ENCODE measurements around the gene TMEM191C.
"Not testable (repeated sequence)": the region's sequence is repeated elsewhere in the genome, so short reads cannot be mapped to it uniquely, and the experiment has no call there.

Gene TMEM191C

DNA sequence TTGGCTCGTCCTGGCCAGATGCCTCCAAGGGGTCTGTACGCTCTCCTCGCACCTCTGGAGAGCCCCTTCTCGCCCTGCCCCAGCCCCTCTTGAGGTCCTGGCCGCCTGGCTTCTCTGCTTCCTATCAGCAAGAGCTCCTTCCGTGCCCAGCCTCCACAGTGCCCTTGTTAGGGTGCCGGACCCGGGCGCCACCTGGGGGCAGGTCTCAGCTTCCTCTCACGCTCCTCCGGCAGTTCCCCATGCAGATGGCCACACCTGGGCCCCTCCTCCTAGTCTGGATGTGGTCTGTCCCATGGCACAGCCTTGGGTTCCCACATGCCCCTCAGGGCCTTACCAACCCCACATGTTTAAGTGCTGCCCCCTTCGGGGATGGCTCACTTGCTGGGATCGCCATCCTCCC is 6.5 kb downstream of the TMEM191C start:
- not testable (repeated sequence) for DNase-seq (ENCODE audit: low spot score)

- not testable (repeated sequence) for DNase-seq (ENCODE audit: low spot score)
These were observed 16.9 kb downstream of the TMEM191C start for GRCh38 chr22:21484039-21484438.

DNA sequence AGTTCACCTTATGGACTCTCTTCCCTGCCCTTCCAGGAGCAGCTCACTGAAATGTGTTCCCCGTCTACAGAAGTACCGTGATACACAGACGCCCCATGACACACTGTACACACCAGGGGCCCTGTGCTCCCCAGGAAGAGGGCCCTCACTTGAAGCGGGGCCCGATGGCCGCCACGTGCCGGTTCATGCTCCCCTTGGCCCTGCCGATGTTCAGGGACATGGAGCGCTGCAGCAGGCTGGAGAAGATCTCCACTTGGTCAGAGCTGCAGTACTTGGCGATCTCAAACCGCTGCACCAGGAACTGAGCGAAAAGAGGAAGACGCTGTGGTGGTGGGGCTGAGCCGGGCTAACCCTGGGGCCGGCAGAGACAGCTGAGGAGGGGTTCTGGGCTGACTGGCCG is 20.5 kb downstream of the TMEM191C start:
- not testable (repeated sequence) for DNase-seq (ENCODE audit: low spot score)

- not testable (repeated sequence) for DNase-seq (ENCODE audit: low spot score)
These were observed 22.0 kb downstream of the TMEM191C start for GRCh38 chr22:21489149-21489680.

DNA sequence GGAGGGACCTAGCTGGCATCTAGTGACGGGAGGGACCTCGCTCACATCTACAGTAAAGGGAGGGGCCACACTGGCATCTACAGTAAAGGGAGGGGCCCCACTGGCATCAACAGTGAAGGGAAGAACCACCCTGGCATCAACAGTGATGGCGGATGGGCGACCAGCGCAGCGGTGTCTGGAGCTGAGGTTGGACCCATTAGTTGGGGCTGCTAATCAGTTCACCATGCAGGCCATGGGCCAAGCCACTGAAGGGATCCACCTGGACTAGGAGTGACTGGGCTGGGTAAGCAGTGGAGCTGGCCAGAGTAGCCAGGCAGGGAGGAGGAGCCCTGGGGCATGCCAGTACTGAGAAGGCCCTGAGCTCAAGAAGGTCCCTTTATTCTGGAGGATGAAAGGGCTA is 23.4 kb downstream of the TMEM191C start:
- DNase-seq (ENCODE audit: low spot score): not testable (repeated sequence)

GRCh38 chr22:21492271-21492670 is 25.1 kb downstream of the TMEM191C start:
- not testable (repeated sequence) for DNase-seq (ENCODE audit: low spot score)

- DNase-seq (ENCODE audit: low spot score): not testable (repeated sequence)
These were observed 26.9 kb downstream of the TMEM191C start for GRCh38 chr22:21493789-21494782.

DNA sequence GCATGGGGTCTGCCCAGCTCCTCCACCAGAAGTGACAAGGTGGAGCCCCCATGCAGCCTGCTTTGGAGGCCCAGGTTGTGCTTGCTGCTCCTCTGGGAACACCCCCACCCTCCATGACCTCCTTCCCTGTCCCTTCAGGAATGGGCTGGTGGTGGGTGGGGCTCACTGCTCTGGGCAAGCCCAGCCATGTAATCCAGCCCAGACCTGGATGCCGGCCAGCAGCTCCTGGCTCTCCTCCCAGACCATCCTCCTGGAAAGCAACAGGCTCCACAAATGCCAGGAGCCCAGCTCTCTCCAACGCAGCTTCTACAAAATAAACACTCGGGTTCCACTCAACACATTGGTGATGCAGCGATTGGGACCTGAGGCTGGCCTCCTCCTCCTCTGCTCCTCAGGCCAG is 30.8 kb downstream of the TMEM191C start:
- DNase-seq (ENCODE audit: low spot score): not testable (repeated sequence)

DNA sequence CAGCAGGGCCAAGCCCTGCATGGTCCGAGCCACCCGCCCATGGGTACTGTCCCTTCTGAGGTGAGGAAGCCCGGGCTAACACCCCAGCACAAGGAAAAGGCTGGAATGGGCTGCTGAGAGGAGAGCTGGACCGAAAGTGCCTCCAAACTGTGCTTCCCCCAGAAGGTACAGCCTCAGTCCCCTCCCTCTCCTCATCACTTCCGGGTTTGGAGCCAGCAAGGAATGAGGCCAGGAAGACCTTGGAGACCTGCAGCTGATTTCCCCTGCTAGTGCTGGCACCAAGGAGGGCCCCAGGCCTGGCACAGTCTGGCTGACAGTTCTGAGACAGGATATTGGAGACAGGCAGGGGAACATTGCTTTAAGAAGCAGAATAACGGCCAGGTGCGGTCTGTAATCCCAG is 31.3 kb downstream of the TMEM191C start:
- DNase-seq (ENCODE audit: low spot score): not testable (repeated sequence)

DNA sequence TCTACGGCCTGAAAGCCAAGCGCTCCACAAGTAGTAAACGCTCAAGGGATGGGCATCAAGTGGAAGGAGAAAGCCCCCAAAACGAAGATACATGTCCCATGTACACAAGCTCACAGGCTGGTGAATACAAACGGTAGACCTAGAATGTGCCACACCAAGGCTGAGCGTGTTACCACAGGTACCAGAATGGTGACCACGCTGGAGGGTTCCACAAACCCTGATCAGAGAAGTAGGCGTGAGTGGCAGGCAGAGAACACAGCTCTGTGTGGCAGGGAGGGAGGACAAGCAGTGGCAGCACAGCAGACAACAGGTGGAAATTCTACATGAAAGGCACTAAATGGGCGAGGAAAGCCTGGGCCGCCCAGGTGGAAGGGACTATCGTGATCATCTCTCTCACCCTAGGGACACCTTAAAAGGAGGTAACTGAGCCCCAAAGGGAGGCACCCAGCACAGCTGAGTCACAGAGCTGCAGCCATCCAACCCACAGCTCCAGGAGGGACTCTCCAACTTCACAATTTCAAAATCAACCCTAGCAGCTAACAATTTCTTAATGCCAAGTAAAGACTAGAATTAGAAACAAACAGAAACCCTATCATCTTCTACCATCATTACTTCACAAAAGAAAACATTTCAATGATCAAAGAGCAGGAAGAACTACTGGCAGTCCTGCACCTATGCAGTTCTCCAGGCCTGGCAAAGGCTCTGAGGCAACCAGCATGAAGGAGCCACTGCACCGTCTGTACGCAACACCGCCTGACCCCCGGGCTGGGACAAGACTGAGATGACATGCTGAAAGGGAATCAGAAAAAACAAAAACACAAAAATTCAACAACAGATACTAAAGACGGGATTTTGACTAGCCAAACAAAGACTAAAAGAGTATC is 32.7 kb downstream of the TMEM191C start:
- not testable (repeated sequence) for DNase-seq (ENCODE audit: low spot score)

- not testable (repeated sequence) for DNase-seq (ENCODE audit: low spot score)
These were observed 43.2 kb downstream of the TMEM191C start for GRCh38 chr22:21510397-21510796.

GRCh38 chr22:21512022-21512421 is 44.8 kb downstream of the TMEM191C start:
- not testable (repeated sequence) for DNase-seq (ENCODE audit: low spot score)

DNA sequence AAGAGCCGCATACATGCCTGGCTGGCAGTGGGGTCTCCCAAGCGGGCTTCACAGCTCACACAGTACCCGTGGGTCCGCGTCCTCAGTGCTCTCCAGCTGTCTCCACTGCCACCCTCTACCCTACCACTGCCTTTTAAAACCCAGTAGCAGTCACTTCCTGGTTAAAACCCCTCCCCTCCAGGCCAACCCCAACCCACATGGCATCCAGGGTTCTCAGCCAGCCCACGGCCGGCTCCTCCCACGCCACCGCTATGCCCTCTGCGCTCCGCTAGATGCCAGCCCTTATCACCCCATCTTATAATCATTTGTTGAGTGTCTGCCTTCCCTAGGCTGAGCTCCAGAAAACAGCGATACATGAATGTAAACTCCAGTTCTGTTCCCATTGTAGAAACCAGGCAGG is 46.9 kb downstream of the TMEM191C start:
- DNase-seq (ENCODE audit: low spot score): not testable (repeated sequence)

DNA sequence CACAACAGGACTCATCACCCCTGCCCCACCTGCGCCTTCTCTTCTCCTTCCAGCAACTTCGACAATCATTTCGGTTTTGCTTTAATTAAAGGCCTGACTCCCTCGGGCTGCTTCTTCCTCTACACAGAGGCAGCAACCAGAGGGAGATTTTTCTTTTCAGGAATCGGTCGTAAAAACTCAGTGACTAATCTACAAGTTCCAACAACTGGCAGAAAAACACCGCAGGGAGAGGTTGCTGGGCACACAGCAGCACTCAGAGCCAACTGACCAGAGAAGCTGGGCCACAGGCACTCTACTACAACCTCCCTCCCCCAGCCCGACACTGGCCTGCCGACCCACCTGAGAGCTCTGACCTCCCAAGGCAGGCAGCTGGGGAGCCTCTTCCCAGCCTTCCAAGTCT is 48.0 kb downstream of the TMEM191C start:
- not testable (repeated sequence) for DNase-seq (ENCODE audit: low spot score)

DNA sequence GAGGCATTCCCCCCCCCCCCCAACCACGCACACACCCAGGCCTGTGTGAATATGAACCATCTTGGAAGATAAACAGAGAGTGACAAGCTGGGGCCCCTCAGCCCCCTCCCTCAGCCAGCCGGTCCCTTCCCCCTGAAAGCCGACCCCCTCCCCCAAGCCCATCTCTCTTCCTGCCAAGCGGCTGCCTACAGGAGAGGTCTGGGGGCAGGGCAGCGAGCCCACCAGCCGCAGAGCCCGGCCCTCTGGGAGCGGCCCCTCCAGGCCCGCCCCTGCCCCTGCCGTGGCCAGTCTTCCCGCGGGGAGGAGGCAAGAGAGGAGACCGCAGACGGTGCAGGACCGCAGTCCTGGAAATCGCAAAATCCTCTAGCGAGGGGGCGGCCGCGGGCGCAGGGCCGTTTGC is 49.3 kb downstream of the TMEM191C start:
- not testable (repeated sequence) for DNase-seq (ENCODE audit: low spot score)

DNA sequence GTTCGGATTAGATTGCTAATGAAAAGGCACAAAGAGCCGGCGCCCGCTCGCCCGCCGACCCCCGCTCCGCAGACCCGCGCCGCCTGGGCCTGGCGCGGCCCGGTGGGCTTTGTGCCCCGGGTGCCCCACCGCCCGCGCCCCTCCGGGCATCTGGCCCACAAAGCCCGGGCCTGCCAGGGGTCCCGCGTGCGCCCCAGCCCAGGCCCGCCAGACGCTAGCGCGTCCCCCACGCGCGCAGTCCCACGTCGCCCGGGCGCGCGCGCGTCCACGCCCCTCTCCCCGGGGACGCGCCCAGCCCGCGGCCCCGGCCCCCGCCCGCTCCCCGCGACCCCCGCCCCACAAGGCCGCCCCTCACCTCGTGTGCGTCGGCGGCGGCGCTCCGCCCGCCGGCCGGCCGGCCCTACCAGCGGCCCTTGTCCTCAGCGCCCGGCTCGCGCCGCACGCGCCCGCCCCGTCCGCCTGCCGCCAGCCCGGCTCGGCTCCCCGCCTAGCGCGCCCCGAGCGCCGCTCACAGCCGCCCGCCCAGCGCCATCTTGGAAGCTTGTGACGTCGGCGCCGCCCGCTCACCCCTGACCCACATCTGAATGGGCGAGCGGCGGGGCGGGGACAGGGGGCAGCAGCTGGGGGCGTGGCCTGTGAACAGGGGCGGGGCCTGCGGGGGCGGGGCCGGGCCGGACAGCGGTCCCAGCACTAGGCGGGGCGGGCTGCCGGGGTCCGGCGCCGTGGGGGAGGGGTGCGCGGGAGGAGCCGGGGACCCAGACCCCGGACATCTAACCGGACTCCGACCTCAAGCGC is 50.0 kb downstream of the TMEM191C start:
- DNase-seq (ENCODE audit: low spot score): not testable (repeated sequence)

All from LoVo (cell line).